Ecto neural progenitor cell (in vitro differentiated cells): ENCODE results near the gene ABCA13.

ENCODE experiments used
- DNase-seq: peaks from one replicate; pipeline ENCODE4 v3.0.0-alpha.2; 2018; ENCODE audit warnings: low spot score

ABCA13 gene

GRCh38 chr7:48637382-48637781 is 466.1 kb downstream of the ABCA13 start:
- no peak for DNase-seq

GRCh38 chr7:48638041-48638440 is 466.8 kb downstream of the ABCA13 start:
- DNase-seq = no peak

GRCh38 chr7:48643431-48644013 is 472.3 kb downstream of the ABCA13 start:
- DNase-seq = no peak

GRCh38 chr7:48658138-48658537 is 486.9 kb downstream of the ABCA13 start:
- DNase-seq = no peak

GRCh38 chr7:48660306-48660870 is 489.1 kb downstream of the ABCA13 start:
- DNase-seq = no peak

GRCh38 chr7:48664241-48664640 is 493.0 kb downstream of the ABCA13 start:
- no peak for DNase-seq

- DNase-seq = no peak
Observed at GRCh38 chr7:48665353-48666135, 494.3 kb downstream of the ABCA13 start.

GRCh38 chr7:48667407-48667806 is 496.1 kb downstream of the ABCA13 start:
- no peak for DNase-seq

- no peak for DNase-seq
Observed at GRCh38 chr7:48671656-48672055, 500.4 kb downstream of the ABCA13 start.

GRCh38 chr7:48681006-48681405 is 509.7 kb downstream of the ABCA13 start:
- no peak for DNase-seq

GRCh38 chr7:48691788-48692187 is 520.5 kb downstream of the ABCA13 start:
- DNase-seq = no peak
